ENCODE results near the gene FAM110A.
"Not testable (repeated sequence)": the region's sequence is repeated elsewhere in the genome, so short reads cannot be mapped to it uniquely, and the experiment has no call there.

The FAM110A gene

GRCh38 chr20:833450-834150 is at the start of gene FAM110A:
Gene FAM110A, plus strand, starts transcription at chr20:833715. Its CDS starts 11,090 bp downstream, at chr20:844805.
- peak; percentile 96 for DNase-seq

GRCh38 chr20:787825-788224 is 45.7 kb upstream of the FAM110A start:
- DNase-seq = no peak

GRCh38 chr20:791056-791455 is 42.5 kb upstream of the FAM110A start:
- DNase-seq = no peak

- DNase-seq = no peak
Measured at GRCh38 chr20:792248-792647, 41.3 kb upstream of the FAM110A start.

GRCh38 chr20:796921-797320 is 36.6 kb upstream of the FAM110A start:
- DNase-seq = no peak

GRCh38 chr20:798746-799145 is 34.8 kb upstream of the FAM110A start:
- DNase-seq = not testable (repeated sequence)

- not testable (repeated sequence) for DNase-seq
Measured at GRCh38 chr20:800026-800425, 33.5 kb upstream of the FAM110A start.

- DNase-seq = no peak
Measured at GRCh38 chr20:801678-802077, 31.8 kb upstream of the FAM110A start.

- peak; percentile 43 for DNase-seq
Measured at GRCh38 chr20:805713-806112, 27.8 kb upstream of the FAM110A start.

GRCh38 chr20:811776-812434 is 21.6 kb upstream of the FAM110A start:
- not testable (repeated sequence) for DNase-seq

- DNase-seq = not testable (repeated sequence)
Measured at GRCh38 chr20:812435-812814, 21.1 kb upstream of the FAM110A start.

- DNase-seq = no peak
Measured at GRCh38 chr20:813390-813789, 20.1 kb upstream of the FAM110A start.

GRCh38 chr20:815226-815625 is 18.3 kb upstream of the FAM110A start:
- DNase-seq = no peak

- peak; percentile 89 for DNase-seq
Measured at GRCh38 chr20:815914-816606, 17.5 kb upstream of the FAM110A start.

GRCh38 chr20:818001-818664 is 15.4 kb upstream of the FAM110A start:
- no peak for DNase-seq

- DNase-seq = no peak
Measured at GRCh38 chr20:819680-820322, 13.7 kb upstream of the FAM110A start.

GRCh38 chr20:820323-820953 is 13.1 kb upstream of the FAM110A start:
- no peak for DNase-seq

GRCh38 chr20:821046-821730 is 12.3 kb upstream of the FAM110A start:
- no peak for DNase-seq

- no peak for DNase-seq
Measured at GRCh38 chr20:821731-822065, 11.8 kb upstream of the FAM110A start.

GRCh38 chr20:822651-823573 is 10.6 kb upstream of the FAM110A start:
- DNase-seq = no peak

GRCh38 chr20:823574-823902 is 10.0 kb upstream of the FAM110A start:
- no peak for DNase-seq
